Rectal smooth muscle tissue (tissue), 1 donor: ENCODE data around the gene NFYC.

Experiments
- H3K27ac ChIP-seq: one replicate; pipeline ENCODE4 v1.7.0; 2013; ENCODE audit warnings: low read depth, low read length, inconsistent platforms
- H3K27me3 ChIP-seq: one replicate; pipeline ENCODE4 v1.7.0; 2013; ENCODE audit warnings: low read length; ENCODE audit not compliant: control insufficient read depth, insufficient read depth
- H3K36me3 ChIP-seq: one replicate; pipeline ENCODE4 v1.7.0; 2013; ENCODE audit warnings: low read length; ENCODE audit not compliant: control insufficient read depth, insufficient read depth
- H3K4me1 ChIP-seq: one replicate; pipeline ENCODE4 v1.7.0; 2013; ENCODE audit warnings: low read length; ENCODE audit not compliant: control insufficient read depth, insufficient read depth
- H3K4me3 ChIP-seq: one replicate; pipeline ENCODE4 v1.7.0; 2013; ENCODE audit warnings: low read length
- H3K9ac ChIP-seq: one replicate; pipeline ENCODE4 v1.7.0; 2013; ENCODE audit warnings: low read length

NFYC gene

DNA sequence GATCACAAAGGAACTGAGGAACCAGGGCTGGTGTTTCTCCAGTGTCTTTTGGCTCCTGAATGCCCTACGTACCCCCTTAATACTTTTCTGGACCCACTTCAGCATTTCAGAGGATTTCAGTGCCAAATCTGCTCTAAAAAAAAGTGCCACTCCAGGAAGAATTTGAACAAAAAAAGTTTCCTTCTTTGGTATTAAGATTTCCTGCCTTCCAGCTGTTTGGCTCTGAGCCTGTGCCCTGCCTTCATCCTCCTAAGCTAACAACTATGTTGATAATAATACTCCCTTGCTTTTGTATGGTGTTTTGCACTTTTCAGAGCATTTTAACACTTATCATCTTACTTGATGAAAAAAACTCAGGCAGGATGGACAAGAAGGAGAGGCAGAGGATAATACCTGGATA lies 15.0 kb upstream of the NFYC start:
- no peak overlapping the region for H3K27ac ChIP-seq
- H3K36me3 ChIP-seq, result no peaks in the 10 kb centered on the region
- H3K27me3 ChIP-seq, result no peaks in the 10 kb centered on the region
- H3K9ac ChIP-seq, result no peak overlapping the region
- H3K4me3 ChIP-seq, result no peak overlapping the region
- H3K4me1 ChIP-seq, result no peaks in the 10 kb centered on the region

GRCh38 chr1:40679165-40679953 lies 12.1 kb upstream of the NFYC start:
- no peak overlapping the region for H3K4me3 ChIP-seq
- no peak overlapping the region for H3K9ac ChIP-seq
- no peak overlapping the region for H3K27ac ChIP-seq
- H3K36me3 ChIP-seq, result no peaks in the 10 kb centered on the region
- no peaks in the 10 kb centered on the region for H3K27me3 ChIP-seq
- no peaks in the 10 kb centered on the region for H3K4me1 ChIP-seq

- Histone ChIP-seq H3K4me1 (no peaks in the 10 kb centered on the region), H3K4me3 (no peak overlapping the region), H3K36me3 (no peaks in the 10 kb centered on the region), H3K9ac (no peak overlapping the region), H3K27me3 (no peaks in the 10 kb centered on the region), H3K27ac (no peak overlapping the region)
These were observed 6.8 kb upstream of the NFYC start for GRCh38 chr1:40684669-40685068.

- Histone ChIP-seq H3K27ac (no peak overlapping the region), H3K27me3 (no peaks in the 10 kb centered on the region), H3K9ac (no peak overlapping the region), H3K36me3 (no peaks in the 10 kb centered on the region), H3K4me3 (no peak overlapping the region), H3K4me1 (no peaks in the 10 kb centered on the region)
These were observed 4.4 kb upstream of the NFYC start for GRCh38 chr1:40687059-40687458.

DNA sequence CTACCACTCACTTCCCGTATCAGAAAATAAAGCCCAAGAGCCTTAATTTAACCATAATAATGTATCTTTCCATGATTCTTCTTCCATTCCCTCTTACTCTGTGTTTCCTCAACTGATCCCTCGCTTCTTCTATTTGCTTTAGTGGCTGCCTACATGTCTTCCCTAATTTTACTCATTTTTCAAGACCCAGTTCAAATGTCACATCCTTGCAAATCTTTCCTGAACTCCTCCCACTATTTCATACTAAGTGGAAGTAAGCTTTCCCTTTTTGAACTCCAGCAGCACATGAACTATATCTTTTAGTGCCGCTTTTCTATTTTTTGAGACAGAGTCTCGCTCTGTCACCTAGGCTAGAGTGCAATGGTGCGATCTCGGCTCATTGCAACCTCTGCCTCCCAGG lies 3.8 kb upstream of the NFYC start:
- Histone ChIP-seq H3K27ac (no peak overlapping the region), H3K27me3 (no peaks in the 10 kb centered on the region), H3K36me3 (no peaks in the 10 kb centered on the region), H3K4me1 (no peaks in the 10 kb centered on the region), H3K4me3 (no peak overlapping the region), H3K9ac (no peak overlapping the region)

GRCh38 chr1:40689737-40690136 lies 1.8 kb upstream of the NFYC start:
- H3K4me1 ChIP-seq, result no peaks in the 10 kb centered on the region
- H3K4me3 ChIP-seq, result no peak overlapping the region
- H3K36me3 ChIP-seq, result no peaks in the 10 kb centered on the region
- H3K9ac ChIP-seq, result no peak overlapping the region
- no peak overlapping the region for H3K27ac ChIP-seq
- H3K27me3 ChIP-seq, result no peaks in the 10 kb centered on the region

- no peaks in the 10 kb centered on the region for H3K4me1 ChIP-seq
- peak overlapping the region; percentile 96 for H3K27ac ChIP-seq
- H3K9ac ChIP-seq, result peak overlapping the region; percentile 38
- peak overlapping the region; percentile 89 for H3K4me3 ChIP-seq
- H3K36me3 ChIP-seq, result no peaks in the 10 kb centered on the region
- H3K27me3 ChIP-seq, result no peaks in the 10 kb centered on the region
These were observed 550 bp upstream of the NFYC start for GRCh38 chr1:40690771-40691537.

DNA sequence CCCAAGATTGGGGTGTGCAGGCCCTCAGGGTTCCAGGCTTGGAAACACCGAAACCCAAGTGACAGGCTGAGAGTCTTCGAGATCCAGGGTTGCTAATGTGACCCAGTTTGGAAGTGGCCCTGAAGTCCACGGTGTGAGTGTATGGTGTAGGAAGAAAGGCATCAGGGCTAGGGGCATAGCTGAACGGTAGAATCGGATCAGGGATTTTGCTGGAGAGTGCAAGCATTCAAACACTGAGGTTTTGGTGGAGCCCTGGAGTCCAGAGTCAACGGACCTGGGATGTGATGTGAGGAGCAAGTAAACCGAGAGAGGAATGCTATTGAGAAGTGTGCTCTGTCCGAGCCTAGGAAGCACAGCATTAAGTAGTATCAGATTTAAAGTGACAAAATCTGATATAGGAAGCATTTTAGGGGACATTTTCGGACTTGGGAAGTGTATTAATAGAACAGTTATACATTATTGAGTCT lies 958 bp downstream of the NFYC start:
- H3K36me3 ChIP-seq, result no peaks in the 10 kb centered on the region
- H3K27ac ChIP-seq, result peak overlapping the region; percentile 96
- H3K4me3 ChIP-seq, result peak overlapping the region; percentile 89
- H3K4me1 ChIP-seq, result peaks cover 2% of the 10 kb centered on the region
- peak overlapping the region; percentile 54 for H3K9ac ChIP-seq
- H3K27me3 ChIP-seq, result no peaks in the 10 kb centered on the region

- Histone ChIP-seq H3K27me3 (no peaks in the 10 kb centered on the region), H3K27ac (no peak overlapping the region), H3K9ac (no peak overlapping the region), H3K36me3 (no peaks in the 10 kb centered on the region), H3K4me1 (peaks cover 2% of the 10 kb centered on the region), H3K4me3 (no peak overlapping the region)
These were observed 1.9 kb downstream of the NFYC start for GRCh38 chr1:40693425-40693824.

DNA sequence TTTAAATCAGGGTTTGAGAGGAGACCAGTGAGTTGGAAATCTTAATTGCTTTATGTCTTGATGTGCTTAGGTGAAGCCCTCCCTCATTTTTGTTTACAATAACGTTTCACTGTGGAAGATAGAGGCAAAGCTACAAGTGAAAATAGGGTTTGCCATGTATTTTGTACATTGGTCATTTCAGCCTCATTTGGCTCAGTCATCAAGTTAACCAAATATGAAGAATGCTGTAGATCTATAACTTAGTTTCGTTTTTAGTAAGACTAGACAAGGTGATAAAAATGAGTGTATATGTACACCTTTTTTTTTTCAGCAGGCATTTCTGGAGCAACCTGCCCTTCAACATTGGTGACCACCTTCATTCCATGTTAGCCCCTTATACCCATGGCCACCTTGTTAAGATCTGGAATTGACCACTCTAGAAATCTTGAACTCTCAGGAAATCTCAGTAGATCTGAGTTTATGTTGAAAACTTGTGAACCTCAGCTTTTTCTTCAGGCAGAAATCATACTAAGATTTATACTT lies 2.9 kb downstream of the NFYC start:
- no peak overlapping the region for H3K4me3 ChIP-seq
- no peaks in the 10 kb centered on the region for H3K36me3 ChIP-seq
- no peak overlapping the region for H3K9ac ChIP-seq
- peaks cover 3% of the 10 kb centered on the region for H3K4me1 ChIP-seq
- no peak overlapping the region for H3K27ac ChIP-seq
- H3K27me3 ChIP-seq, result no peaks in the 10 kb centered on the region

GRCh38 chr1:40696294-40696693 lies 4.8 kb downstream of the NFYC start:
- Histone ChIP-seq H3K4me3 (no peak overlapping the region), H3K36me3 (no peaks in the 10 kb centered on the region), H3K27ac (no peak overlapping the region), H3K9ac (no peak overlapping the region), H3K27me3 (no peaks in the 10 kb centered on the region), H3K4me1 (peaks cover 4% of the 10 kb centered on the region)

- H3K27me3 ChIP-seq, result no peaks in the 10 kb centered on the region
- H3K4me1 ChIP-seq, result peaks cover 4% of the 10 kb centered on the region
- H3K36me3 ChIP-seq, result no peaks in the 10 kb centered on the region
These were observed 5.9 kb downstream of the NFYC start for GRCh38 chr1:40697436-40697835.

More at GRCh38 chr1:40697436-40697835, 5.9 kb downstream of the NFYC start:
- no peak overlapping the region for H3K27ac ChIP-seq
- H3K9ac ChIP-seq, result no peak overlapping the region
- no peak overlapping the region for H3K4me3 ChIP-seq
